B cell (primary cell): ENCODE measurements around the gene CKAP5.

Source experiments
- CTCF ChIP-seq: fragments of 200-600 bp; IDR thresholded peaks from one replicate; pipeline ENCODE4 v1.8.0; 2022; ENCODE audit warnings: antibody characterized with exemption, mild to moderate bottlenecking
- EZH2 ChIP-seq: IDR thresholded peaks from 2 replicates; pipeline ENCODE4 v1.6.1; 2012; ENCODE audit warnings: borderline replicate concordance, low read depth, mild to moderate bottlenecking, moderate library complexity, low read length; ENCODE audit not compliant: insufficient read depth, poor library complexity, severe bottlenecking

- TF ChIP-seq CTCF = no peak
- no peak for TF ChIP-seq EZH2
These were observed 149.9 kb downstream of the CKAP5 start for GRCh38 chr11:46696212-46696558.
